CD8-positive, alpha-beta memory T cell (primary cell): ENCODE results near the gene KIAA0232. TPM values are rescaled to one million over a fixed set of nuclear protein-coding genes. Genes with fewer than 3 reads are reported as not detected.

ENCODE experiments used
- CTCF ChIA-PET: fragments of 350-600 bp; sonication (Branson Sonifier 250); formaldehyde crosslinking; loops from one replicate; lab custom pipeline; 2021; ENCODE audit warnings: antibody characterized with exemption; lab: Charles Lee
- POLR2A ChIA-PET: fragments of 350-600 bp; sonication (Branson Sonifier 250); formaldehyde crosslinking; loops from one replicate; lab custom pipeline; 2021; ENCODE audit warnings: antibody characterized with exemption; lab: Charles Lee
- DNase-seq, 5 donors: peaks; one replicate each; pipeline versions ENCODE4 v3.0.0 to v3.0.0-alpha.2; 2020 to 2022; ENCODE audit warnings: mixed read lengths in 1 of 5
- H3K27ac ChIP-seq: one replicate; pipeline ENCODE4 v1.7.0; 2013; ENCODE audit warnings: low read depth, mild to moderate bottlenecking, low read length, moderate library complexity
- H3K27me3 ChIP-seq: 2 replicates; pipeline ENCODE4 v1.7.0; 2013; ENCODE audit warnings: low read length, mild to moderate bottlenecking; ENCODE audit not compliant: insufficient read depth, poor library complexity, severe bottlenecking
- H3K36me3 ChIP-seq: 2 replicates; pipeline ENCODE4 v1.7.0; 2013; ENCODE audit warnings: mild to moderate bottlenecking, low read length, moderate library complexity; ENCODE audit not compliant: insufficient read depth
- H3K4me1 ChIP-seq: 2 replicates; pipeline ENCODE4 v1.7.0; 2013; ENCODE audit warnings: mild to moderate bottlenecking, low read length, moderate library complexity; ENCODE audit not compliant: insufficient read depth
- H3K4me3 ChIP-seq: 2 replicates; pipeline ENCODE4 v1.7.0; 2013; ENCODE audit warnings: mild to moderate bottlenecking, low read length
- H3K9me3 ChIP-seq: 2 replicates; pipeline ENCODE4 v1.7.0; 2013; ENCODE audit warnings: mild to moderate bottlenecking, low read length
- H3K27ac Mint-ChIP-seq, 8 donors: one replicate each; pipeline ENCODE4 v1.8.0; 2020 to 2021; ENCODE audit warnings: mixed read lengths in 8 of 8, mild to moderate bottlenecking in 6 of 8, inconsistent platforms in 3 of 8, moderate library complexity in 3 of 8
- H3K27me3 Mint-ChIP-seq, 2 donors: one replicate each; pipeline ENCODE4 v1.8.0; 2020 to 2021; ENCODE audit warnings: mixed read lengths in 2 of 2, mild to moderate bottlenecking in 1 of 2, moderate library complexity in 1 of 2
- H3K36me3 Mint-ChIP-seq, 3 donors: one replicate each; pipeline ENCODE4 v1.8.0; 2020 to 2021; ENCODE audit warnings: mixed read lengths in 3 of 3, inconsistent platforms in 1 of 3, mild to moderate bottlenecking in 1 of 3
- H3K4me1 Mint-ChIP-seq, 3 donors: one replicate each; pipeline ENCODE4 v1.8.0; 2020 to 2021; ENCODE audit warnings: mixed read lengths in 3 of 3, inconsistent platforms in 1 of 3, mild to moderate bottlenecking in 1 of 3
- H3K4me3 Mint-ChIP-seq, 7 donors: one replicate each; pipeline ENCODE4 v1.8.0; 2020 to 2021; ENCODE audit warnings: mixed read lengths in 7 of 7, mild to moderate bottlenecking in 6 of 7, moderate library complexity in 4 of 7, inconsistent platforms in 2 of 7
- H3K9me3 Mint-ChIP-seq, 5 donors: one replicate each; pipeline ENCODE4 v1.8.0; 2020 to 2022; ENCODE audit warnings: mixed read lengths in 5 of 5, mild to moderate bottlenecking in 3 of 5, moderate library complexity in 2 of 5, inconsistent platforms in 1 of 5
- polyA plus RNA-seq: library from polyadenylated mRNA; unstranded; fragments of 300-500 nt; fragmentation: Illumina TruSeq; gene quantifications from one replicate; pipeline ENCODE4 v1.2.3, GENCODE V29; 2021
- total RNA-seq, 2 experiments: library from RNA; stranded (reverse); gene quantifications; one replicate each; pipeline ENCODE4 v1.2.3, GENCODE V29; 2021

The KIAA0232 gene
- total and polyA plus RNA-seq, 3 experiments from 2014 or later, result 13.6 to 16.4 (median 16.0) TPM

- Mint-ChIP-seq H3K9me3 (no peaks in the 10 kb centered on the region), H3K36me3 (peaks cover 5 to 87% (median 18%) of the 10 kb centered on the region in 3 donors), H3K27me3 (peaks cover 0 to 2% of the 10 kb centered on the region in 2 donors), H3K27ac (no peak overlapping the region), H3K4me3 (no peak overlapping the region), H3K4me1 (peaks cover 0 to 6% (median 5%) of the 10 kb centered on the region in 3 donors)
- ChIA-PET POLR2A (no interaction called here), CTCF (interaction anchor here (1.1 to 6.1 kb wide), 5 partner anchors 18 to 201 kb away, joined by 3 to 174 read pairs (median 15); partner anchors contain the start of gene BLOC1S4)
- no peaks in the 10 kb centered on the region for H3K27me3 ChIP-seq
- DNase-seq, result no peak
- H3K36me3 ChIP-seq, result peaks cover 40% of the 10 kb centered on the region
- H3K27ac ChIP-seq, result no peak overlapping the region
- no peaks in the 10 kb centered on the region for H3K4me1 ChIP-seq
- no peaks in the 10 kb centered on the region for H3K9me3 ChIP-seq
- H3K4me3 ChIP-seq, result no peak overlapping the region
Measured at GRCh38 chr4:6875431-6875831, 92.9 kb downstream of the KIAA0232 start.

GRCh38 chr4:6876440-6876839 is 93.9 kb downstream of the KIAA0232 start:
- Mint-ChIP-seq H3K27ac (peak overlapping the region in 1 of 8 donors; percentile 82), H3K4me3 (no peak overlapping the region), H3K36me3 (peaks cover 9 to 90% (median 20%) of the 10 kb centered on the region in 3 donors), H3K4me1 (peaks cover 0 to 6% (median 5%) of the 10 kb centered on the region in 3 donors), H3K27me3 (peaks cover 0 to 2% of the 10 kb centered on the region in 2 donors), H3K9me3 (no peaks in the 10 kb centered on the region)
- POLR2A ChIA-PET, result no interaction called here
- H3K36me3 ChIP-seq, result peaks cover 44% of the 10 kb centered on the region
- DNase-seq, result no peak
- H3K27ac ChIP-seq, result no peak overlapping the region
- no peaks in the 10 kb centered on the region for H3K9me3 ChIP-seq
- H3K27me3 ChIP-seq, result no peaks in the 10 kb centered on the region
- H3K4me3 ChIP-seq, result no peak overlapping the region
- H3K4me1 ChIP-seq, result no peaks in the 10 kb centered on the region
- CTCF ChIA-PET, result interaction anchor here (6.1 kb wide), 1 partner anchor 158 kb away, joined by 174 read pairs; the partner anchor contains the start of gene BLOC1S4

GRCh38 chr4:6877067-6877466 is 94.5 kb downstream of the KIAA0232 start:
- H3K36me3 Mint-ChIP-seq, result peaks cover 9 to 90% (median 20%) of the 10 kb centered on the region in 3 donors
- Histone ChIP-seq H3K27ac (no peak overlapping the region), H3K4me1 (no peaks in the 10 kb centered on the region), H3K4me3 (no peak overlapping the region), H3K27me3 (no peaks in the 10 kb centered on the region), H3K36me3 (peaks cover 49% of the 10 kb centered on the region), H3K9me3 (no peaks in the 10 kb centered on the region)
- peaks cover 0 to 6% (median 5%) of the 10 kb centered on the region in 3 donors for H3K4me1 Mint-ChIP-seq
- ChIA-PET POLR2A (no interaction called here), CTCF (interaction anchor here (6.1 kb wide), 1 partner anchor 159 kb away, joined by 174 read pairs; the partner anchor contains the start of gene BLOC1S4)
- no peak for DNase-seq
- no peaks in the 10 kb centered on the region for H3K27me3 Mint-ChIP-seq
- no peak overlapping the region for H3K4me3 Mint-ChIP-seq
- H3K27ac Mint-ChIP-seq, result peak overlapping the region in 4 of 8 donors; percentile 28 to 82 (median 50)
- no peaks in the 10 kb centered on the region for H3K9me3 Mint-ChIP-seq

GRCh38 chr4:6878451-6879059 is 96.0 kb downstream of the KIAA0232 start:
- Mint-ChIP-seq H3K27me3 (no peaks in the 10 kb centered on the region), H3K36me3 (peaks cover 9 to 92% (median 22%) of the 10 kb centered on the region in 3 donors), H3K27ac (peak overlapping the region in 3 of 8 donors; percentile 35 to 73 (median 38)), H3K9me3 (no peaks in the 10 kb centered on the region), H3K4me3 (no peak overlapping the region), H3K4me1 (peaks cover 0 to 6% (median 5%) of the 10 kb centered on the region in 3 donors)
- DNase-seq, result no peak
- no peak overlapping the region for H3K4me3 ChIP-seq
- no peaks in the 10 kb centered on the region for H3K9me3 ChIP-seq
- peaks cover 54% of the 10 kb centered on the region for H3K36me3 ChIP-seq
- no peak overlapping the region for H3K27ac ChIP-seq
- no peaks in the 10 kb centered on the region for H3K27me3 ChIP-seq
- ChIA-PET CTCF (interaction anchor here (1.2 kb wide), 1 partner anchor 36 kb away, joined by 3 read pairs; no protein-coding TSS in a partner anchor), POLR2A (no interaction called here)
- no peaks in the 10 kb centered on the region for H3K4me1 ChIP-seq

- Mint-ChIP-seq H3K36me3 (peaks cover 9 to 76% (median 22%) of the 10 kb centered on the region in 3 donors), H3K4me3 (no peak overlapping the region), H3K27ac (peak overlapping the region in 3 of 8 donors; percentile 28 to 59 (median 39))
Measured at GRCh38 chr4:6880691-6881090, 98.2 kb downstream of the KIAA0232 start.

GRCh38 chr4:6881908-6882307 is 99.4 kb downstream of the KIAA0232 start:
- H3K27ac Mint-ChIP-seq, result peak overlapping the region in 3 of 8 donors; percentile 26 to 36 (median 30)
- no peak overlapping the region for H3K4me3 Mint-ChIP-seq
- peaks cover 9 to 64% (median 17%) of the 10 kb centered on the region in 3 donors for H3K36me3 Mint-ChIP-seq
- peaks cover 4 to 7% (median 5%) of the 10 kb centered on the region in 3 donors for H3K4me1 Mint-ChIP-seq
- DNase-seq, result no peak
- H3K4me1 ChIP-seq, result no peaks in the 10 kb centered on the region
- peaks cover 36% of the 10 kb centered on the region for H3K36me3 ChIP-seq
- H3K27me3 ChIP-seq, result no peaks in the 10 kb centered on the region
- ChIA-PET CTCF (interaction anchor here (6.0 kb wide), 1 partner anchor 8 kb away, joined by 33 read pairs; no protein-coding TSS in a partner anchor), POLR2A (no interaction called here)
- no peaks in the 10 kb centered on the region for H3K27me3 Mint-ChIP-seq
- no peaks in the 10 kb centered on the region for H3K9me3 ChIP-seq
- no peak overlapping the region for H3K4me3 ChIP-seq
- H3K9me3 Mint-ChIP-seq, result no peaks in the 10 kb centered on the region
- no peak overlapping the region for H3K27ac ChIP-seq

More at GRCh38 chr4:6880691-6881090, 98.2 kb downstream of the KIAA0232 start:
- Histone ChIP-seq H3K9me3 (no peaks in the 10 kb centered on the region), H3K27me3 (no peaks in the 10 kb centered on the region), H3K27ac (no peak overlapping the region), H3K4me1 (no peaks in the 10 kb centered on the region), H3K4me3 (no peak overlapping the region), H3K36me3 (peaks cover 43% of the 10 kb centered on the region)
- ChIA-PET CTCF (interaction anchor here (1.3 kb wide), 1 partner anchor 160 kb away, joined by 4 read pairs; no protein-coding TSS in a partner anchor), POLR2A (no interaction called here)
- no peak for DNase-seq
- H3K4me1 Mint-ChIP-seq, result peaks cover 0 to 4% (median 2%) of the 10 kb centered on the region in 3 donors
- H3K9me3 Mint-ChIP-seq, result no peaks in the 10 kb centered on the region
- no peaks in the 10 kb centered on the region for H3K27me3 Mint-ChIP-seq

GRCh38 chr4:6884341-6884870 is 101.9 kb downstream of the KIAA0232 start:
- Histone ChIP-seq H3K4me3 (no peak overlapping the region), H3K27me3 (no peaks in the 10 kb centered on the region), H3K4me1 (no peaks in the 10 kb centered on the region), H3K9me3 (no peaks in the 10 kb centered on the region), H3K36me3 (peaks cover 26% of the 10 kb centered on the region), H3K27ac (no peak overlapping the region)
- no peaks in the 10 kb centered on the region for H3K27me3 Mint-ChIP-seq
- H3K9me3 Mint-ChIP-seq, result no peaks in the 10 kb centered on the region
- peak overlapping the region in 2 of 8 donors; percentile 3 to 51 for H3K27ac Mint-ChIP-seq
- no peak overlapping the region for H3K4me3 Mint-ChIP-seq
- ChIA-PET CTCF (interaction anchor here (1.3 to 6.0 kb wide), 3 partner anchors 11 to 186 kb away, joined by 3 to 33 read pairs (median 9); no protein-coding TSS in a partner anchor), POLR2A (no interaction called here)
- peaks cover 3 to 41% (median 4%) of the 10 kb centered on the region in 3 donors for H3K36me3 Mint-ChIP-seq
- no peak for DNase-seq
- peaks cover 4 to 11% (median 5%) of the 10 kb centered on the region in 3 donors for H3K4me1 Mint-ChIP-seq
